H1 (cell line): Measurements from ENCODE around the gene PDE4DIP. TPM values are rescaled to one million over a fixed set of nuclear protein-coding genes. Genes with fewer than 3 reads are reported as not detected.
"Not testable (repeated sequence)": the region's sequence is repeated elsewhere in the genome, so short reads cannot be mapped to it uniquely, and the experiment has no call there.

Experiments used
- CTCF ChIA-PET: fragments of 300-600 bp; sonication (Branson Sonifier 250); formaldehyde crosslinking; loops from one replicate; lab custom pipeline; 2021; ENCODE audit not compliant: partially characterized antibody; lab: Charles Lee
- POLR2A ChIA-PET: fragments of 300-600 bp; sonication (Branson Sonifier 250); formaldehyde crosslinking; loops from one replicate; lab custom pipeline; 2021; ENCODE audit warnings: inconsistent platforms; ENCODE audit not compliant: partially characterized antibody; lab: Charles Lee
- DNase-seq, 2 experiments: peaks; one replicate each; pipeline versions ENCODE4 v3.0.0 to v3.0.0-alpha.2; 2010 to 2022; ENCODE audit warnings: low spot score in 2 of 2, low read depth in 1 of 2, mixed read lengths in 1 of 2
- FAIRE-seq: peaks from 2 replicates; lab custom pipeline; 2011; peaks lifted over from hg19 to GRCh38; lab: Jason Lieb, UNC
- H2AFZ ChIP-seq: 2 replicates; pipeline ENCODE4 v1.8.1; 2012; ENCODE audit warnings: low read length, inconsistent platforms
- H2AK5ac ChIP-seq: 2 replicates; pipeline ENCODE4 v1.6.1; 2013; ENCODE audit warnings: low read depth, low read length
- H2BK120ac ChIP-seq: replicated peaks from 2 replicates; pipeline ENCODE3; 2013; ENCODE audit warnings: low read depth, low read length, inconsistent platforms
- H2BK12ac ChIP-seq: 2 replicates; pipeline ENCODE4 v1.6.1; 2013; ENCODE audit warnings: low read depth, low read length
- H2BK15ac ChIP-seq: 2 replicates; pipeline ENCODE4 v1.6.1; 2013; ENCODE audit warnings: low read length
- H2BK20ac ChIP-seq: 2 replicates; pipeline ENCODE4 v1.6.1; 2013; ENCODE audit warnings: low read length
- H2BK5ac ChIP-seq: 2 replicates; pipeline ENCODE4 v1.6.1; 2013; ENCODE audit warnings: low read depth, low read length
- H3K14ac ChIP-seq: 2 replicates; pipeline ENCODE4 v1.6.1; 2013; ENCODE audit warnings: inconsistent platforms; ENCODE audit not compliant: insufficient read length
- H3K18ac ChIP-seq: 2 replicates; pipeline ENCODE4 v1.6.1; 2013; ENCODE audit warnings: low read length; ENCODE audit errors: extremely low read depth
- H3K23ac ChIP-seq: 2 replicates; pipeline ENCODE4 v1.6.1; 2013; ENCODE audit warnings: inconsistent platforms; ENCODE audit not compliant: insufficient read length
- H3K23me2 ChIP-seq: 2 replicates; pipeline ENCODE4 v1.6.1; 2013; ENCODE audit warnings: low read depth, low read length
- H3K27ac ChIP-seq: 2 replicates; pipeline ENCODE4 v1.6.1; 2011; ENCODE audit warnings: low read depth, low read length, inconsistent platforms
- H3K27me3 ChIP-seq, 4 experiments: replicated peaks in 1 of 4; 1 replicate in 1 of 4; 2 replicates in 3 of 4; pipeline versions ENCODE4 v1.6.1 to v1.8.1; 2011 to 2013; ENCODE audit warnings: low read length in 3 of 4, mild to moderate bottlenecking in 3 of 4, inconsistent platforms in 2 of 4, mixed read lengths in 2 of 4, moderate library complexity in 1 of 4; ENCODE audit not compliant: control insufficient read depth in 3 of 4, insufficient read depth in 3 of 4; ENCODE audit errors: extremely low read depth in 1 of 4
- H3K36me3 ChIP-seq, 4 experiments: 2 replicates each; pipeline versions ENCODE4 v1.6.1 to v1.8.1; 2011 to 2013; ENCODE audit warnings: mild to moderate bottlenecking in 4 of 4, low read length in 3 of 4, moderate library complexity in 2 of 4, control low read depth in 1 of 4, inconsistent platforms in 1 of 4; ENCODE audit not compliant: insufficient read depth in 4 of 4, control insufficient read depth in 2 of 4
- H3K4ac ChIP-seq: replicated peaks from 2 replicates; pipeline ENCODE3; 2013; ENCODE audit warnings: low read length, low read depth, mixed read lengths, inconsistent platforms; ENCODE audit not compliant: insufficient read length
- H3K4me1 ChIP-seq, 4 experiments: replicated peaks in 1 of 4; 1 replicate in 1 of 4; 2 replicates in 3 of 4; pipeline versions ENCODE4 v1.6.1 to v1.8.1; 2011 to 2013; ENCODE audit warnings: low read length in 3 of 4, inconsistent platforms in 2 of 4, mixed read lengths in 1 of 4; ENCODE audit not compliant: insufficient read depth in 4 of 4, control insufficient read depth in 3 of 4
- H3K4me2 ChIP-seq, 2 experiments: 2 replicates each; pipeline versions ENCODE4 v1.6.1 to v1.8.1; 2011 to 2013; ENCODE audit warnings: low read depth in 2 of 2, low read length in 2 of 2, control low read depth in 1 of 2, inconsistent platforms in 1 of 2, mild to moderate bottlenecking in 1 of 2; ENCODE audit not compliant: insufficient read depth in 1 of 2
- H3K4me3 ChIP-seq, 4 experiments: fragments of 200-600, 300-600 bp in 1 of 4; sonication (generic), shearing (Covaris generic), sonication (Bioruptor Twin) in 1 of 4; 2 replicates each; pipeline versions ENCODE4 v1.5.1 to v1.8.1; 2011 to 2016; ENCODE audit warnings: low read length in 4 of 4, low read depth in 3 of 4, control low read depth in 2 of 4, inconsistent platforms in 2 of 4, mild to moderate bottlenecking in 2 of 4, mixed read lengths in 1 of 4, moderate library complexity in 1 of 4; ENCODE audit not compliant: insufficient read depth in 2 of 4; ENCODE audit errors: extremely low read depth in 1 of 4
- H3K56ac ChIP-seq: replicated peaks from 2 replicates; pipeline ENCODE3; 2013; ENCODE audit warnings: low read depth, mild to moderate bottlenecking, mixed read lengths, low read length, inconsistent platforms; ENCODE audit not compliant: insufficient read length
- H3K79me1 ChIP-seq: 2 replicates; pipeline ENCODE4 v1.6.1; 2013; ENCODE audit warnings: low read depth, low read length, control low read depth
- H3K79me2 ChIP-seq, 2 experiments: 2 replicates each; pipeline versions ENCODE4 v1.6.1 to v1.8.1; 2012 to 2013; ENCODE audit warnings: low read length in 2 of 2, mild to moderate bottlenecking in 2 of 2, inconsistent platforms in 1 of 2; ENCODE audit not compliant: insufficient read depth in 2 of 2, control insufficient read depth in 1 of 2
- H3K9ac ChIP-seq, 4 experiments: replicated peaks in 1 of 4; 1 replicate in 1 of 4; 2 replicates in 3 of 4; pipeline versions ENCODE4 v1.6.1 to v1.8.1; 2011 to 2013; ENCODE audit warnings: low read depth in 3 of 4, low read length in 3 of 4, control low read depth in 2 of 4, mild to moderate bottlenecking in 2 of 4, moderate library complexity in 2 of 4, inconsistent platforms in 1 of 4; ENCODE audit errors: extremely low read depth in 1 of 4
- H3K9me3 ChIP-seq, 2 experiments: 2 replicates each; pipeline versions ENCODE4 v1.6.1 to v1.8.1; 2012 to 2013; ENCODE audit warnings: mild to moderate bottlenecking in 2 of 2, moderate library complexity in 2 of 2, control low read depth in 1 of 2, inconsistent platforms in 1 of 2, low read depth in 1 of 2, low read length in 1 of 2, mixed read lengths in 1 of 2; ENCODE audit not compliant: insufficient read depth in 2 of 2
- H4K20me1 ChIP-seq, 2 experiments: replicated peaks in 1 of 2; 2 replicates each; pipeline versions ENCODE3 to v1.8.1; 2011 to 2013; ENCODE audit warnings: inconsistent platforms in 2 of 2, low read length in 2 of 2, mild to moderate bottlenecking in 1 of 2; ENCODE audit not compliant: insufficient read depth in 2 of 2, control insufficient read depth in 1 of 2
- H4K5ac ChIP-seq: 2 replicates; pipeline ENCODE4 v1.6.1; 2013; ENCODE audit warnings: low read length, low read depth, mixed read lengths, inconsistent platforms; ENCODE audit not compliant: insufficient read length
- H4K8ac ChIP-seq: 2 replicates; pipeline ENCODE4 v1.8.0; 2013; ENCODE audit warnings: mild to moderate bottlenecking, moderate library complexity, low read length, inconsistent platforms; ENCODE audit not compliant: insufficient read depth; ENCODE audit errors: extremely low read depth
- H4K91ac ChIP-seq: replicated peaks from 2 replicates; pipeline ENCODE3; 2013; ENCODE audit warnings: low read length, mixed read lengths, inconsistent platforms; ENCODE audit not compliant: insufficient read length
- WGBS, 2 experiments: shearing (Covaris generic) in 1 of 2; methylation state at CpG; one replicate each; pipeline versions ENCODE4 v1.1.6 to v1.1.7; 2013 to 2015; ENCODE audit warnings: low lambda C conversion rate in 2 of 2, mixed read lengths in 2 of 2, inconsistent platforms in 1 of 2, low coverage in 1 of 2, missing lambda C conversion rate in 1 of 2; ENCODE audit not compliant: insufficient replicate concordance in 2 of 2, insufficient coverage in 1 of 2, insufficient read length in 1 of 2; ENCODE audit errors: extremely low coverage in 1 of 2, missing lambda C conversion rate in 1 of 2; 5-methylcytosine and 5-hydroxymethylcytosine counted together
- polyA plus RNA-seq, 7 experiments: library from polyadenylated mRNA; depleted of rRNA in 3 of 7; stranded (reverse) in 5 of 7; unstranded in 2 of 7; fragments of >200 nt in 5 of 7; fragments of 200-250 nt in 2 of 7; gene quantifications; 1 replicate in 5 of 7; 2 replicates in 1 of 7; 4 replicates in 1 of 7; pipeline versions ENCODE4 v1.2.1 to v1.2.3, GENCODE V29; 2011 to 2013; ENCODE audit warnings: missing spikeins in 2 of 7, mixed read lengths in 2 of 7
- total RNA-seq: library from RNA; stranded (reverse); fragmentation: NEBNext Ultra II Directional; extraction: Animal tissue kit (Norgen Biotek cat#: 25700); gene quantifications from 2 replicates; pipeline ENCODE4 v1.2.1, GENCODE V29; 2021

The PDE4DIP gene
- total and polyA plus RNA-seq, 2 of the 8 experiments (the other 6 are each of a cell fraction or from before 2014, with no cell fraction given) = 8.4 to 40.5 TPM

- CTCF ChIA-PET, H4K8ac ChIP-seq, DNase-seq, H3K9me3 ChIP-seq, H3K23ac ChIP-seq, H3K56ac ChIP-seq, H3K14ac ChIP-seq, H3K27me3 ChIP-seq, H3K79me2 ChIP-seq, H4K20me1 ChIP-seq, H2AK5ac ChIP-seq, POLR2A ChIA-PET, H2BK12ac ChIP-seq, H2BK5ac ChIP-seq, H3K23me2 ChIP-seq, H3K79me1 ChIP-seq, H3K36me3 ChIP-seq, H3K18ac ChIP-seq, H2BK120ac ChIP-seq, H3K4me2 ChIP-seq, H2BK15ac ChIP-seq, H4K91ac ChIP-seq, H3K9ac ChIP-seq, FAIRE-seq, H3K4me3 ChIP-seq, H2AFZ ChIP-seq, H2BK20ac ChIP-seq, H3K4me1 ChIP-seq, H3K27ac ChIP-seq, H4K5ac ChIP-seq, H3K4ac ChIP-seq: not testable (repeated sequence)
- WGBS, 2 experiments = no CpG with 5 or more reads among the region's 5 CpGs
Observed at GRCh38 chr1:148874408-148875388, 30.5 kb downstream of the PDE4DIP start.
